ENCODE data around the gene MRPS6.

- TF ChIP-seq CTCF (IDR thresholded peaks at IDR 0.05) (no peak), POLR2A (IDR thresholded peaks at IDR 0.05) (no peak)
Measured at GRCh38 chr21:34148419-34148804, 75.0 kb downstream of the MRPS6 start.
